ENCODE measurements around the gene BORCS6.
"Not testable (repeated sequence)": the region's sequence is repeated elsewhere in the genome, so short reads cannot be mapped to it uniquely, and the experiment has no call there.

The BORCS6 gene

GRCh38 chr17:8222380-8222629, 32.3 kb upstream of the BORCS6 start:
- TF ChIP-seq CTCF (conservative IDR thresholded peaks at IDR 0.05; ENCODE audit: low read depth, low read length), result no peak
- no peak for DNase-seq (ENCODE audit: low read depth)
- H3K4me3 ChIP-seq (ENCODE audit: low read depth, low read length), result peak overlapping the region; percentile 77

GRCh38 chr17:8221663-8222379, 31.8 kb upstream of the BORCS6 start:
- TF ChIP-seq CTCF (conservative IDR thresholded peaks at IDR 0.05; ENCODE audit: low read depth, low read length), result no peak
- peak overlapping the region; percentile 77 for H3K4me3 ChIP-seq (ENCODE audit: low read depth, low read length)

GRCh38 chr17:8220783-8221662, 31.0 kb upstream of the BORCS6 start:
- DNase-seq (ENCODE audit: low read depth), result peak; percentile 94
- H3K4me3 ChIP-seq (ENCODE audit: low read depth, low read length), result peak overlapping the region; percentile 77
- no peak for TF ChIP-seq CTCF (conservative IDR thresholded peaks at IDR 0.05; ENCODE audit: low read depth, low read length)

More at GRCh38 chr17:8221663-8222379, 31.8 kb upstream of the BORCS6 start:
- peak; percentile 94 for DNase-seq (ENCODE audit: low read depth)

- DNase-seq (ENCODE audit: low read depth); H3K4me3 ChIP-seq (ENCODE audit: low read depth, low read length): not testable (repeated sequence)
These were observed 24.0 kb upstream of the BORCS6 start for GRCh38 chr17:8214000-8214399.

- DNase-seq (ENCODE audit: low read depth), result peak; percentile 38
- no peak for TF ChIP-seq CTCF (conservative IDR thresholded peaks at IDR 0.05; ENCODE audit: low read depth, low read length)
- no peak overlapping the region for H3K4me3 ChIP-seq (ENCODE audit: low read depth, low read length)
These were observed 22.6 kb upstream of the BORCS6 start for GRCh38 chr17:8212312-8213180.

- DNase-seq (ENCODE audit: low read depth), result no peak
- H3K4me3 ChIP-seq (ENCODE audit: low read depth, low read length), result peak overlapping the region; percentile 75
- TF ChIP-seq CTCF (conservative IDR thresholded peaks at IDR 0.05; ENCODE audit: low read depth, low read length), result no peak
These were observed 20.9 kb upstream of the BORCS6 start for GRCh38 chr17:8210761-8211458.

All from choroid plexus epithelial cell (primary cell).